Sigmoid colon (tissue), 7 donors: ENCODE results near the gene STK25. TPM values are rescaled to one million over a fixed set of nuclear protein-coding genes. Genes with fewer than 3 reads are reported as not detected.

ENCODE experiments used
- DNase-seq: peaks from one replicate; pipeline ENCODE4 v3.0.0-alpha.2; 2019
- H3K27ac ChIP-seq, 4 donors: fragments of 200-600 bp; sonication (generic); one replicate each; pipeline ENCODE4 v1.5.1; 2016 to 2019; ENCODE audit warnings: mild to moderate bottlenecking in 1 of 4
- H3K27me3 ChIP-seq, 3 donors: fragments of 200-600 bp; sonication (generic); one replicate each; pipeline ENCODE4 v1.5.1; 2019; ENCODE audit warnings: mild to moderate bottlenecking in 1 of 3
- H3K36me3 ChIP-seq, 4 donors: fragments of 200-600 bp; sonication (generic); one replicate each; pipeline ENCODE4 v1.5.1; 2016 to 2019
- H3K4me1 ChIP-seq, 4 donors: fragments of 200-600 bp; sonication (generic); one replicate each; pipeline ENCODE4 v1.5.1; 2017 to 2019
- H3K4me3 ChIP-seq, 4 donors: fragments of 200-600 bp; sonication (generic); one replicate each; pipeline ENCODE4 v1.5.1; 2017 to 2019; ENCODE audit warnings: mild to moderate bottlenecking in 2 of 4, moderate library complexity in 1 of 4
- H3K9me3 ChIP-seq, 4 donors: fragments of 200-600 bp in 3 of 4; sonication (generic) in 3 of 4; one replicate each; pipeline versions ENCODE4 v1.5.1 to v1.6.1; 2013 to 2019
- CTCF ChIP-seq, 4 experiments: fragments of 450-650 bp in 3 of 4; fragments of 200-600 bp in 1 of 4; IDR thresholded peaks; one replicate each; pipeline ENCODE4 v1.5.1; 2016 to 2019; ENCODE audit warnings: antibody characterized with exemption in 4 of 4, mild to moderate bottlenecking in 3 of 4, moderate library complexity in 2 of 4
- EP300 ChIP-seq, 4 donors: sonication (generic); formaldehyde crosslinking; IDR thresholded peaks; one replicate each; pipeline ENCODE4 v1.6.1; 2017; ENCODE audit warnings: antibody characterized with exemption in 4 of 4
- POLR2A ChIP-seq, 2 donors: fragments of 450-650 bp; IDR thresholded peaks; one replicate each; pipeline ENCODE4 v1.6.1; 2016; ENCODE audit warnings: antibody characterized with exemption in 2 of 2, mild to moderate bottlenecking in 2 of 2, moderate library complexity in 2 of 2
- POLR2AphosphoS5 ChIP-seq, 4 donors: sonication (generic); formaldehyde crosslinking; IDR thresholded peaks; one replicate each; pipeline ENCODE4 v1.6.1; 2017; ENCODE audit warnings: antibody characterized with exemption in 4 of 4
- WGBS, 2 donors: extraction: QIAGEN DNeasy Blood & Tissue Kit; methylation state at CpG; one replicate each; pipeline ENCODE4 v1.1.7; 2013; 5-methylcytosine and 5-hydroxymethylcytosine counted together
- intact Hi-C: fragments of 100-400 bp; cut with DNase I; formaldehyde crosslinking; loops from one replicate; pipeline ENCODE4 v1.15.1; 2023
- polyA plus RNA-seq, 3 donors: library from polyadenylated mRNA; stranded (reverse); fragments of 200-250 nt; gene quantifications; one replicate each; pipeline ENCODE4 v1.2.3, GENCODE V29; 2013
- total RNA-seq, 4 donors: library from RNA; depleted of rRNA; stranded (reverse); fragments of >200 nt; gene quantifications; one replicate each; pipeline ENCODE4 v1.1.0, GENCODE V29; 2016
- donor health status: healthy with polysubstance abuse.
- donor health status: Bipolar disorder and iron deficiency.
- donor health status: healthy.

Gene STK25
- total and polyA plus RNA-seq, 7 donors: 77.7 to 266 (median 135) TPM

DNA sequence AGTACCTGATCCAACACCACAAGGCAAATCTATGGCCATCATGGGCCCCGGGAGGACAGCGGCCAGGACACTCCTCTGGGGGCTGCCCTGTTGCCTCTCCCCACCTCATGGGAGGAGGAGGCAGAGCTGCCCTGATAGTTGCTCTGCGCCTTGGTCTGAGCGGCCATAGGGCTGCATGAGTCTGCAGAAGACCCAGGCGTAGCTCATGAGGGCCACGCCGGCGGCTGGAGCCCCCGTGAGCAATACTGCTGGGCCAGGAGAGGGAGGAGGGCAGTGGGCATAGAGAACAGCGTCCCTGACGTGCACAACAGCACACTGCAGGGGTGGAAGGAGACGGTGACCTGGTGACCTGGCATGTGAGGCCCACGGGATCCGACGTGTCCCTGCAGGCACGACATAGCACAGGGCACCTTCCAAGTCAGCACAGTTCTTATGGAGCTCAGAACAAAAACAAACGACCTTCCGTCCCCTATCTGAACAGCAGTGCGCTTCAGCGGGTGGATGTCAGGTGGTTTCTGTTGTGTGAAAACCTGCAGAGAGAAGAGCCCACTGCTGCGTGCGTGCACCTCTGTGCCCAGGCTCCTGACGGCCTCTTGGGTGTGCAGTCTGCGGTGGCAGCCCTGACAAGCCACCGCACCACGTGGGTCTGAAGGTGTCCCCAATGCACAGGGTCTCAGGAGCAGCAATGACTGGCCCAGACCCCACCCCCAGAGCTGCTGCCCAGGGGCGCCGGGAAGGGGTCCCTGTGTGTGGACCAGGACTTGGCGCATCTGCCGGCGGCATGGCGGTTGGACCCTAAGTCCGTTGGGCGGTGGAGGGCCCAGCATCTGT is 13.0 kb downstream of the STK25 start:
- Histone ChIP-seq H3K4me3 (no peak overlapping the region), H3K36me3 (peaks cover 0 to 75% (median 42%) of the 10 kb centered on the region in 4 donors), H3K27ac (no peak overlapping the region), H3K9me3 (no peaks in the 10 kb centered on the region), H3K27me3 (no peaks in the 10 kb centered on the region), H3K4me1 (no peaks in the 10 kb centered on the region)
- DNase-seq: no peak
- TF ChIP-seq POLR2AphosphoS5 (IDR thresholded peaks at IDR 0.05): no peak
- TF ChIP-seq CTCF (IDR thresholded peaks at IDR 0.05): no peak
- no peak for TF ChIP-seq EP300 (IDR thresholded peaks at IDR 0.05)
- no peak for TF ChIP-seq POLR2A (IDR thresholded peaks at IDR 0.05)
- 83 to 88% methylated on average over 34 of the region's 34 CpGs for WGBS, 2 donors
- intact Hi-C loops: no loop called here

GRCh38 chr2:241494311-241494908 is 14.0 kb downstream of the STK25 start:
- Histone ChIP-seq H3K27ac (no peak overlapping the region), H3K9me3 (no peaks in the 10 kb centered on the region), H3K4me3 (no peak overlapping the region), H3K27me3 (no peaks in the 10 kb centered on the region), H3K4me1 (no peaks in the 10 kb centered on the region), H3K36me3 (peaks cover 0 to 76% (median 44%) of the 10 kb centered on the region in 4 donors)
- intact Hi-C loops: no loop called here
- DNase-seq: no peak
- TF ChIP-seq POLR2A (IDR thresholded peaks at IDR 0.05) (no peak), CTCF (IDR thresholded peaks at IDR 0.05) (no peak), EP300 (IDR thresholded peaks at IDR 0.05) (no peak), POLR2AphosphoS5 (IDR thresholded peaks at IDR 0.05) (no peak)
- WGBS, 2 donors: 55 to 76% methylated on average over 16 of the region's 16 CpGs

DNA sequence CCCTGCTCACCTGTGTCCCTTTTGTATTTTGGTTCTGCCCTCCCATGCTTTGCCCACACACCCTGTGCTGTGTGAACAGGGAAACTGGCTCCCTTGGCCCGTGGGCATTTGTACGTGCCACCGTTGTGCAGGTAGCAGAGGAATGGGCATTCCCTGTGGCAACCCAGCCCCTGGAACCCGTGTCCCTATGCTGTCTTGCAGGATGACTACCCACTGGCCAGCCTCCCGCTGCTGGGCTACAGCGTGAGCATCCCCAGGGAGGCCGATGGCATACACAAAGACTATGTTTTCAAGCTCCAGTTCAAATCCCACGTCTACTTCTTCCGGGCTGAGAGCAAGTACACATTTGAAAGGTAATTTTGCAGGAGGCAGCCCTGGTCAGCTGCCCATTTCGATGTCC is 15.3 kb downstream of the STK25 start:
- Histone ChIP-seq H3K9me3 (no peaks in the 10 kb centered on the region), H3K36me3 (peaks cover 0 to 63% (median 38%) of the 10 kb centered on the region in 4 donors), H3K4me1 (no peaks in the 10 kb centered on the region), H3K4me3 (no peak overlapping the region), H3K27ac (no peak overlapping the region), H3K27me3 (no peaks in the 10 kb centered on the region)
- TF ChIP-seq EP300 (IDR thresholded peaks at IDR 0.05): no peak
- no peak for TF ChIP-seq POLR2AphosphoS5 (IDR thresholded peaks at IDR 0.05)
- TF ChIP-seq CTCF (IDR thresholded peaks at IDR 0.05): no peak
- TF ChIP-seq POLR2A (IDR thresholded peaks at IDR 0.05): no peak
- no peak for DNase-seq
- 92 to 95% methylated on average over 10 of the region's 10 CpGs for WGBS, 2 donors
- intact Hi-C loops: no loop called here

DNA sequence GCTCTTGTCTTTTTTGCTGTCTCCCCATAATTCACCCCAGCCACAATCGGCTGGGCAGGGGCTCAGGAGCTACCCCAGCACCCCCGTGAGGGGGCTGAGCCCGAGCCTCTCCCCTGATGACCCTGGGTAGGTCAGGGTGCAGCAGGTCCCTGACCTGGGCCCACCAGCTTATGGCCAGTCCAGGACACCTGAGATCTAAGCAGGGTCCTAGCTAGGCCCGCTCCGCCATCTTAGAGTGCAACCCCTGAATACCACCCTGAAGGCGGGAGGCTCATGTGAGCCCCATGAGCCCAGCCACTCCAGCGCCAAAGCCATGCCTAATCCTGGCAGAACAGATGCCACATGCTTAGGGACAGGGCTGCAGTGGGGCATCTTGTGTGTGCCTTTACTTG is 16.2 kb downstream of the STK25 start:
- no peak overlapping the region for H3K4me3 ChIP-seq
- DNase-seq: no peak
- no peaks in the 10 kb centered on the region for H3K9me3 ChIP-seq
- H3K27ac ChIP-seq: no peak overlapping the region
- WGBS, 2 donors: 89 to 97% methylated on average over 7 of the region's 7 CpGs
- intact Hi-C loops: no loop called here
- H3K4me1 ChIP-seq: no peaks in the 10 kb centered on the region
- H3K36me3 ChIP-seq: peaks cover 0 to 55% (median 34%) of the 10 kb centered on the region in 4 donors
- TF ChIP-seq EP300 (IDR thresholded peaks at IDR 0.05): no peak
- no peak for TF ChIP-seq POLR2A (IDR thresholded peaks at IDR 0.05)
- TF ChIP-seq POLR2AphosphoS5 (IDR thresholded peaks at IDR 0.05): no peak
- TF ChIP-seq CTCF (IDR thresholded peaks at IDR 0.05): no peak
- no peaks in the 10 kb centered on the region for H3K27me3 ChIP-seq
